ENCODE results near the gene GNAT2. TPM values are rescaled to one million over a fixed set of nuclear protein-coding genes. Genes with fewer than 3 reads are reported as not detected.
A peak's percentile ranks its signal among the peaks of the same experiment; 100 is the strongest.

GNAT2 gene
- total and polyA plus RNA-seq, 9 donors, result 0.13 TPM; not detected in 8

GRCh38 chr1:109642626-109643025 lies 23.2 kb upstream of the GNAT2 start:
- Histone ChIP-seq H3K4me3 (ENCODE audit: low read length) (no peak overlapping the region), H3K27ac (ENCODE audit: low read length) (no peak overlapping the region), H3K4me1 (ENCODE audit: control insufficient read depth, insufficient read depth, low read length) (peaks cover 10% of the 10 kb centered on the region), H3K9me3 (replicated peaks; ENCODE audit: control insufficient read depth, low read depth, low read length) (no peaks in the 10 kb centered on the region), H3K36me3 (ENCODE audit: control insufficient read depth, insufficient read depth, low read length) (no peaks in the 10 kb centered on the region), H3K27me3 (ENCODE audit: control insufficient read depth, insufficient read depth, low read length) (no peaks in the 10 kb centered on the region)
- 40% methylated on average over 1 of the region's 3 CpGs for WGBS (ENCODE audit: insufficient coverage)
- DNase-seq, result peak; percentile 80

DNA sequence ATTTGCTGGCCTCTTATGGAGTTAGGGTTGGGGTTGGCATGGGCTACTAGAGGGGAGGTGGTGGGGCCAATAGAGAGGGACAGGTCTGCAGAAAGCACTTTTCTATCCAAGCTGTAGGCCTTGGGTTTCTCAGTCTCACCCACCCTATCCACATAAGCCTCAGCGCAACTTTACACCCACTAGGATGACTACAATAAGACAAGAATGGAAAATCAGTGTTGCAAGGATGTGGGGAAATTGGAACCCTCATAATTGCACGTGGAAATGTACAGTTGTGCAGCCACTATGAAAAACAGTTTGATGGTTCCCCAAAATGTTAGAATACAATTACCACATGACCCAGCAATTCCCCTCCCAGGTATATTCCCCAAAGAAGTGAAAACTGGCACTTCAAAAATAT lies 22.4 kb upstream of the GNAT2 start:
- no CpG with 5 or more reads among the region's 2 CpGs for whole genome bisulfite sequencing (ENCODE audit: insufficient coverage)
- Histone ChIP-seq H3K4me1 (ENCODE audit: control insufficient read depth, insufficient read depth, low read length) (peaks cover 10% of the 10 kb centered on the region), H3K36me3 (ENCODE audit: control insufficient read depth, insufficient read depth, low read length) (no peaks in the 10 kb centered on the region), H3K4me3 (ENCODE audit: low read length) (no peak overlapping the region), H3K27me3 (ENCODE audit: control insufficient read depth, insufficient read depth, low read length) (no peaks in the 10 kb centered on the region), H3K9me3 (replicated peaks; ENCODE audit: control insufficient read depth, low read depth, low read length) (no peaks in the 10 kb centered on the region), H3K27ac (ENCODE audit: low read length) (no peak overlapping the region)
- DNase-seq, result no peak

- 78% methylated on average over 1 of the region's 2 CpGs for WGBS (ENCODE audit: insufficient coverage)
- Histone ChIP-seq H3K27ac (ENCODE audit: low read length) (no peak overlapping the region), H3K9me3 (replicated peaks; ENCODE audit: control insufficient read depth, low read depth, low read length) (no peaks in the 10 kb centered on the region), H3K36me3 (ENCODE audit: control insufficient read depth, insufficient read depth, low read length) (no peaks in the 10 kb centered on the region), H3K4me1 (ENCODE audit: control insufficient read depth, insufficient read depth, low read length) (peaks cover 11% of the 10 kb centered on the region), H3K4me3 (ENCODE audit: low read length) (no peak overlapping the region), H3K27me3 (ENCODE audit: control insufficient read depth, insufficient read depth, low read length) (no peaks in the 10 kb centered on the region)
- no peak for DNase-seq
These were observed 21.8 kb upstream of the GNAT2 start for GRCh38 chr1:109641078-109641740.

DNA sequence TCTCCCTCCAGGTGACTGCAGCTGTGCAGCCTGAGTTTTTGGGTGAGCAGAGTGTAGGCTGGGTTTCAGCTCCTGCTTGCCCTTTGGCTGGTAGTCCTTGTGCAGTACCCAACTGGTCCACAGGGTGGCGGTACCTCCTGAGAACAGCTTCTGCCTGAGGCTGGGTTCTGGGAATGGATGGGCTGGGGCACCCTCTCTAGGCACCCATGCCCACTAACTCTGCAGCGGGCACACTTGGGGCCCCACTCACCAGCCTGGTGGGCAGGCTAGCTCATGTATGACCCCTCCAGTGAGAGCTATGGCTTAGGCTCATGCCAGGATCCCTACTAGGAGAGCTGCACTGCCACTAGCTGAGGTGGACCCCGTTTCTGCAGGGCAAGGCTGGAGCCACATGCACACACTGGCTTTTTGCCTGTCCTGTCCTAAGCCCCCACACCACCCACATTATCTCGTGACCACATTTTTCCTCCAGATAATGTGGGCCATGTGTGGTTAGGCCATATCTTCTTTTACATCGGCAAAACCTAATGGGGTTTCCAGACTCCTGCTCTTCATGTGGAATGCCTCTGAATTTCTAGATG lies 21.0 kb upstream of the GNAT2 start:
- no peak overlapping the region for H3K27ac ChIP-seq (ENCODE audit: low read length)
- DNase-seq, result peak; percentile 62
- no peaks in the 10 kb centered on the region for H3K27me3 ChIP-seq (ENCODE audit: control insufficient read depth, insufficient read depth, low read length)
- H3K36me3 ChIP-seq (ENCODE audit: control insufficient read depth, insufficient read depth, low read length), result no peaks in the 10 kb centered on the region
- H3K4me3 ChIP-seq (ENCODE audit: low read length), result no peak overlapping the region
- no peaks in the 10 kb centered on the region for H3K9me3 ChIP-seq (replicated peaks; ENCODE audit: control insufficient read depth, low read depth, low read length)
- H3K4me1 ChIP-seq (ENCODE audit: control insufficient read depth, insufficient read depth, low read length), result peaks cover 16% of the 10 kb centered on the region
- 45% methylated on average over 2 of the region's 5 CpGs for WGBS (ENCODE audit: insufficient coverage)

- no peak overlapping the region for H3K27ac ChIP-seq (ENCODE audit: low read length)
- WGBS (ENCODE audit: insufficient coverage), result 50% methylated on average over 5 of the region's 6 CpGs
These were observed 20.4 kb upstream of the GNAT2 start for GRCh38 chr1:109639841-109640184.

DNA sequence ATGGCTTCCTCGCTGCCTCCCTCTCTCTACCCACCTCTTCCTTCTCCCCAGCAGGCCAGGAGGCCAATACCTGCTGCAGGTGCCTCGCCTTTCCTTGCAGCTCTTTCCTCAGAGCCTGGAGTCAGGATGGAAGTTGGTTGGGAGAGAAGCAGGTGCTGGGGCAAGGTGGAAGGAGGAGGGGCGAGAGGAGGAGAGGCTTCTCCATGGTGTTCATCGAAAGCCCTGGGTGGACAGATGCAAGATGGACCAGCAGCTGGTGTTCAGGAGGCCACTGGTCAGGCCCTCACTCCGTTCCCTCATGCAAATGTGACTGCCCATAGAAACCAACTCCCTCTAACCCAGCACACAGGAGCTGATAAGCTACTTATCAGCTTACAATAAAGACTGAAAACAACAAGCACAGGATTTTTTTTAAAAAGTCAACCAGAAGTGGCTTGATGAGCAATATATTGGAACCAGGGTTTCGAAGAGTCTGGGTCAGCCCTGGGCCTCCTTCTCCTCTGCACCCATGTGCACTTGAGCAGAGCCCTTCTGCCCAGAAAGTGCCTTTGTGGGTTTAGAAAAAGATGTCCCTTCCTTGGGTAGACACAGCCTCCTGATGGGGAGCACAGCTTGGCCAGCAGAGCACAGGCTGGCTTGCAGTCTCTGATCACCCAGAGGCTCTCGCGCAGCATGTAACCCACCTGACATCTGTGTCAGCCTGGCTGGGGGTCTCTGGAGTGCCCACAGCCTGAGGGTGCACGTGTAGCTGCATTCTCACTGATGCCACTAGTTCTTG lies 19.8 kb upstream of the GNAT2 start:
- Histone ChIP-seq H3K9me3 (replicated peaks; ENCODE audit: control insufficient read depth, low read depth, low read length) (no peaks in the 10 kb centered on the region), H3K36me3 (ENCODE audit: control insufficient read depth, insufficient read depth, low read length) (no peaks in the 10 kb centered on the region), H3K4me3 (ENCODE audit: low read length) (no peak overlapping the region), H3K27ac (ENCODE audit: low read length) (no peak overlapping the region), H3K4me1 (ENCODE audit: control insufficient read depth, insufficient read depth, low read length) (peaks cover 16% of the 10 kb centered on the region), H3K27me3 (ENCODE audit: control insufficient read depth, insufficient read depth, low read length) (no peaks in the 10 kb centered on the region)
- DNase-seq, result no peak
- 87% methylated on average over 5 of the region's 9 CpGs for WGBS (ENCODE audit: insufficient coverage)

More at GRCh38 chr1:109639841-109640184, 20.4 kb upstream of the GNAT2 start:
- Histone ChIP-seq H3K27me3 (ENCODE audit: control insufficient read depth, insufficient read depth, low read length) (no peaks in the 10 kb centered on the region), H3K9me3 (replicated peaks; ENCODE audit: control insufficient read depth, low read depth, low read length) (no peaks in the 10 kb centered on the region), H3K36me3 (ENCODE audit: control insufficient read depth, insufficient read depth, low read length) (no peaks in the 10 kb centered on the region), H3K4me1 (ENCODE audit: control insufficient read depth, insufficient read depth, low read length) (peaks cover 16% of the 10 kb centered on the region), H3K4me3 (ENCODE audit: low read length) (no peak overlapping the region)
- no peak for DNase-seq

DNA sequence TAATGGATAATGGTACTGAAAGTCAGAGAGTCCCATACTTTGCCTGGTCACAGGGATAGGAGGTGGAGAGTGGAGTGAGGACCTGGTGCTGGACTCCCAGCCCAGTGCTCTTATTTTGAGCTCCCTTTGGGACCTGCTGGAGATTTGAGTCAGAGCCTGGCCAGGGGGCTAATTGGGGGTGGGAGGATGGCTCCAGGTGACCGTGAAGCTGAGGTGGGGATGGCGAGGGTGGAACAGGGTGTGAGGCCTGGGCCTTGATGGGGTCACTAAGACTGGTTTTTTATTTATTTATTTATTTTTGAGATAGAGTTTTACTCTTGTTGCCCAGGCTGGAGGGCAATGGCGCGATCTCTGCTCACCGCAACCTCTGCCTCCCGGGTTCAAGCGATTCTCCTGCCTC lies 18.0 kb upstream of the GNAT2 start:
- Histone ChIP-seq H3K27ac (ENCODE audit: low read length) (no peak overlapping the region), H3K4me3 (ENCODE audit: low read length) (no peak overlapping the region), H3K27me3 (ENCODE audit: control insufficient read depth, insufficient read depth, low read length) (no peaks in the 10 kb centered on the region), H3K4me1 (ENCODE audit: control insufficient read depth, insufficient read depth, low read length) (peaks cover 18% of the 10 kb centered on the region), H3K9me3 (replicated peaks; ENCODE audit: control insufficient read depth, low read depth, low read length) (no peaks in the 10 kb centered on the region), H3K36me3 (ENCODE audit: control insufficient read depth, insufficient read depth, low read length) (peaks cover 3% of the 10 kb centered on the region)
- no CpG with 5 or more reads among the region's 7 CpGs for WGBS (ENCODE audit: insufficient coverage)
- no peak for DNase-seq

- H3K4me3 ChIP-seq (ENCODE audit: low read length), result no peak overlapping the region
- no peak for DNase-seq
- H3K36me3 ChIP-seq (ENCODE audit: control insufficient read depth, insufficient read depth, low read length), result peaks cover 4% of the 10 kb centered on the region
- H3K9me3 ChIP-seq (replicated peaks; ENCODE audit: control insufficient read depth, low read depth, low read length), result no peaks in the 10 kb centered on the region
- WGBS (ENCODE audit: insufficient coverage), result 40% methylated on average over 2 of the region's 9 CpGs
- peaks cover 28% of the 10 kb centered on the region for H3K4me1 ChIP-seq (ENCODE audit: control insufficient read depth, insufficient read depth, low read length)
- no peaks in the 10 kb centered on the region for H3K27me3 ChIP-seq (ENCODE audit: control insufficient read depth, insufficient read depth, low read length)
- H3K27ac ChIP-seq (ENCODE audit: low read length), result no peak overlapping the region
These were observed 17.0 kb upstream of the GNAT2 start for GRCh38 chr1:109636201-109636952.

DNA sequence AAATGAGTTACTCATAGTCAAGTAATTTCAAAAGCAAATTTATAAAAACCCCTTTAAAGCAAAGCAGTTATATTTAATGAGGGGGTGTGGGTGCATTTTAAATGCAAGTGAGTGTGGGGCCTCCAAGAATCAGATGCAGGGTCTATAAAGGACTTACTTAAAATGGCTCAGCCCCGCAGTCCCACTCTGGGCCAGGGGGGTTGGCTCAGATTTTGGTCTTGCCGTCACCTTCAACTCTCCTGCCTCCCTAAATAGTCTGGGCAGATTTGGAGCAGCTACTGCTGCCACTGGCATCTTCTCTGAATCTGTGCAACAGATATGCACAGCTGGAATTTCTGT lies 16.4 kb upstream of the GNAT2 start:
- H3K4me3 ChIP-seq (ENCODE audit: low read length), result no peak overlapping the region
- no peak overlapping the region for H3K27ac ChIP-seq (ENCODE audit: low read length)
- H3K36me3 ChIP-seq (ENCODE audit: control insufficient read depth, insufficient read depth, low read length), result peaks cover 9% of the 10 kb centered on the region
- H3K9me3 ChIP-seq (replicated peaks; ENCODE audit: control insufficient read depth, low read depth, low read length), result no peaks in the 10 kb centered on the region
- no peak for DNase-seq
- H3K4me1 ChIP-seq (ENCODE audit: control insufficient read depth, insufficient read depth, low read length), result peaks cover 34% of the 10 kb centered on the region
- WGBS (ENCODE audit: insufficient coverage), result 20% methylated on average over 2 of the region's 2 CpGs
- no peaks in the 10 kb centered on the region for H3K27me3 ChIP-seq (ENCODE audit: control insufficient read depth, insufficient read depth, low read length)
